IgD-negative memory B cell (primary cell): ENCODE data around the gene URB1. TPM values are rescaled to one million over a fixed set of nuclear protein-coding genes. Genes with fewer than 3 reads are reported as not detected.
"Not testable (repeated sequence)": the region's sequence is repeated elsewhere in the genome, so short reads cannot be mapped to it uniquely, and the experiment has no call there.

Experiments
- H3K27ac Mint-ChIP-seq, 3 donors: one replicate each; pipeline ENCODE4 v1.8.0; 2020 to 2022; ENCODE audit warnings: mild to moderate bottlenecking in 3 of 3, mixed read lengths in 3 of 3, moderate library complexity in 1 of 3
- H3K27me3 Mint-ChIP-seq: one replicate; pipeline ENCODE4 v1.8.0; 2021; ENCODE audit warnings: mixed read lengths
- H3K36me3 Mint-ChIP-seq: one replicate; pipeline ENCODE4 v1.8.0; 2020; ENCODE audit warnings: mild to moderate bottlenecking, mixed read lengths
- H3K4me1 Mint-ChIP-seq, 3 donors: one replicate each; pipeline ENCODE4 v1.8.0; 2020 to 2022; ENCODE audit warnings: mixed read lengths in 3 of 3, mild to moderate bottlenecking in 1 of 3
- H3K4me3 Mint-ChIP-seq, 4 donors: one replicate each; pipeline ENCODE4 v1.8.0; 2020 to 2022; ENCODE audit warnings: mild to moderate bottlenecking in 4 of 4, mixed read lengths in 4 of 4, moderate library complexity in 3 of 4
- H3K9me3 Mint-ChIP-seq, 3 donors: one replicate each; pipeline ENCODE4 v1.8.0; 2020 to 2021; ENCODE audit warnings: mixed read lengths in 3 of 3, mild to moderate bottlenecking in 1 of 3
- polyA plus RNA-seq: library from polyadenylated mRNA; unstranded; fragments of 300-500 nt; fragmentation: Illumina TruSeq; gene quantifications from one replicate; pipeline ENCODE4 v1.2.3, GENCODE V29; 2021

The URB1 gene, protein sequence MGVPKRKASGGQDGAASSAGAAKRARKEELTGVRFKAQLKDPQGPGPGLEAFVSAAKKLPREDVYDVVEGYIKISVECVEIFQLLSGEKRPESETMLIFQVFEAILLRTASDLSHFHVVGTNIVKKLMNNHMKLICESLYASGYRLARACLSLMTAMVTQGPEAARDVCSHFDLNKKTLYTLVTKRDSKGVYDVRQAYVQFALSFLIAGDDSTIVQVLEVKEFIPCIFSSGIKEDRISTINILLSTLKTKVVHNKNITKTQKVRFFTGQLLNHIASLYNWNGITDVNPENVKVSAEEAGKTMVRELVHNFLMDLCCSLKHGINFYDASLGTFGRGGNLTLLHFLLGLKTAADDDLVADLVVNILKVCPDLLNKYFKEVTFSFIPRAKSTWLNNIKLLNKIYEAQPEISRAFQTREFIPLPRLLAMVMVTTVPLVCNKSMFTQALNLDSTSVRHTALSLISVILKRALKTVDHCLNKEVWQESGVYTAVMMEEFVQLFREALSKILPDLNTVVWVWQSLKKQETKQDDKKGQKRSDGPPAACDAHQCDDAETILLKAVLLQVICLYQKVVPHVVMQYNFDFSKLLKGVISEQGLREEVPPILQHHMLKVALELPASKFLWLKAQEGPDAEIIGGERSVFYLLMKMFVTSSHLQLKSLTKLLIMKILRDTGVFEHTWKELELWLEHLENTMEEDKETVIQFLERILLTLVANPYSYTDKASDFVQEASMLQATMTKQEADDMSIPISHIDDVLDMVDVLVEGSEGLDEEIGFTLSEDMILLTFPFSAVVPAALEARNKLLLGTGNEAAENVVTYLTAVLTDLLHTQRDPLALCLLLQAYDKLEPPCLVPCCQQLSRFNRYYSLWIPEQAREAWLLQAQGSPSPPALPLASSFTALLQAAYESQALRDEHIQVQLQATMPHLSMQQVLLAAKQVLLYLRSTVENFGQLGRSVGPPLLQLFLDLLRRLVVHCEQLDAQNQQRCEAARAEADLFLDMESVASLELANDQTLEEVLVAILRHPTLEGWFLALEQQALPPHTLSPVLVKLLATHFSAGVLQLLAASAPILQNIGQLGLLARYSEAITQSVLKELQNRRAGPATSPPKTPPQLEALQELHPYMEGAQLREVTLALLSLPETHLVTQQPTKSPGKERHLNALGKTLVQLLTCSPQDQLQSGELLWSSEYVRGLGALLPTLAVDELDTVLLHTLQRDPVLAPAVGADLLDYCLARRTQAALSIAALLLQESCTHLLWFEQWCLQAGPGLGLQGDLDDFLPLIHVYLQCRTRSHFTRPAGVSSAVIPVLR (N-terminal part only)
- polyA plus RNA-seq = 1.8 TPM

DNA sequence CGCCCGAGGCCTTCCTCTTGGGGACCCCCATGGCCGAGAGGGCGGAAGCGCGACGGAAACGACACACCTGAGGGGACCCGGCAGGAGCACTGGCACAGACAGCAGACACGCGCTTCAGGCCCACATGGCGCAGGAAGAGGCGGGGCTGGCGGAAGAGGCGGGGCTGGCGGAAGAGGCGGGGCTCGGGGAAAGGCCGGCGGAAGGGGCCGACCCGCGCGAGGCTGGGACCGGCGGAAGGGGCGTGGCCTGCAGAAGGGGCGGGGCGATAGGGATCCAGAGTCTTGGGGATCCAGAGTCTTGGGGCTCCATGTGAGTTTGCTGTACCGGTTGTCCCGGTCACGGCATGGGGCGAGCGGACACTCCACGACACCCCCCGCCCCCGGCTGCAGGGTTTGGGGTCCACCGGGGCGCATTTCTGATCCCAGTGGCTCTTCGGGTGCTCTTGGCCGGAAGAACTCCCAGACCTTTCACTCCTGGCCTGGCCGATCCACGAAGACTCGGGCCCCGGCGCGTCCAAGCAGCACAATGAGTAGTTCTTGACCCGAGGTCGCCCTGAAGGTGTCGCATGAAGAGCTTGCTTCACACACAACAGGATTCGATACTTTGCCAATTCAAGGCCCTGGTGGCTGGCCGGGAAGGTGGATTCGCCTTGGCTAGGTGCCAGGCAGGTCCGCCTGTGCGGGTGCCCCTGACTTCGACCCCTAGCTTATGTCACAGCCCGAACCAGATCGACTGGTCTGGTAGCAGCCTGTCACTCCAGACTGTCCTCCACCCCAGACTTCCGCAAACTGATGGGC is at the start of gene URB1:
Gene URB1 (minus strand): TSS at position 133 of the 797 bp plus-strand sequence. CDS start 102 bp downstream, at position 31.
- H3K9me3 Mint-ChIP-seq = no peaks in the 10 kb centered on the region
- peaks cover 9% of the 10 kb centered on the region for H3K27me3 Mint-ChIP-seq
- H3K36me3 Mint-ChIP-seq = peaks cover 5% of the 10 kb centered on the region
- peak within 1 kb of the TSS; percentile 79 to 93 (median 88) for H3K27ac Mint-ChIP-seq
- H3K4me3 Mint-ChIP-seq = peak within 1 kb of the TSS; percentile 85 to 96 (median 94)
- peaks cover 17 to 32% (median 30%) of the 10 kb centered on the region in 3 donors for H3K4me1 Mint-ChIP-seq

DNA sequence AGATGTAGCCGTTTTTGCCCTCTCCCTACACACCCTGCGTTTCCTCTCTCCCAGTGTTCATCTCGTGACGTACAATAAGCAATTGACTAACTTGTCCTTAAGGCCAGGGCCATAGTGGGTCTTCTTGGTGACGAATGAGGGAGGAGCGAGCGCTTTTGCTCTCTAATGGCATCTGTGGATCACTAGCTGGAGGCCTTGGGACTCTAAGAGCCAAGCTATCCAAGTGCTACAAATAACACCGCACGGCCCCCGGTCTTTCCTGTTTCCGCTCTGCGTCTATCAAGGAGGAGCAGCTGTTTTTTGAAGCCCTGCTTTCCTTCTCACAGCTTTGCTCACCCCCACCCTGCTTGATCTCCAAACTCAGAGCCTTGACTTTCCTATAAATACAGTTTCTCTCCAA is 44.9 kb upstream of the URB1 start:
- peak overlapping the region in 1 of 4 donors; percentile 60 for H3K4me3 Mint-ChIP-seq
- H3K27me3 Mint-ChIP-seq = peaks cover 9% of the 10 kb centered on the region
- H3K9me3 Mint-ChIP-seq = peaks cover 0 to 6% (median 3%) of the 10 kb centered on the region in 3 donors
- peaks cover 0 to 2% (median 0%) of the 10 kb centered on the region in 3 donors for H3K4me1 Mint-ChIP-seq
- H3K27ac Mint-ChIP-seq = peak overlapping the region in 1 of 3 donors; percentile 88
- no peaks in the 10 kb centered on the region for H3K36me3 Mint-ChIP-seq

DNA sequence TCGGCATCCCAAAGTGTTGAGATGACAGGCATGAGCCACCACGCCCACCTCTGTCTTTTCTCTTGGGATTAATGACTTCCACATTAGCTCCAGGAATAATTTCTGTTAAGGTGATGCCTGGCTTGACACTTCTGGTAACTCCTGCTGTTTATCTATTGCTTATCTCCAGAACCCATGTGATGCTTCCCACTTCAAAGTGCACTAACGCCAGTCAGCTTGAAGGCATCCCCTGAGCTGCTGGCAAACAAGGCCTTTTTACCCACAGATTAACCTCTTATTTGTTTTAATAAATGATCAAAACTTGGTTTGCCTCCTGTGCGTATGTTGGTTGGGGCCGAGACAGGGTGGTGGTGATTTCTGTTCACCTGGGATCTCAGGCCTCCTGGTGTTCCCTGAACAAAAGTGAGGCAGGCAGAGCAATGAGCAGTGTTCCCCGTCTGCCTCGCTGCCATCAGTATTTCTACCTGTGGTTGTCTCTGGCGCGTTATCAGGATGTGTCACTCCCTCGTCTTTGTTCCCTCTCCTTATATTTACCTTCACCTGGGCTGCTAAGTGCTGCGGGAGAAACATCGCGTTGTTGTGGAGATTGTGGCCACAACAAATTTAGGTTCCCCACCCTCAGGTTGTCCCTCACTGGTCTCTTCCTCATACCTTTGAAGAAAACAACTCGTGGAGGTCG is 40.3 kb upstream of the URB1 start:
- H3K36me3 Mint-ChIP-seq, H3K9me3 Mint-ChIP-seq, H3K4me1 Mint-ChIP-seq, H3K27me3 Mint-ChIP-seq, H3K4me3 Mint-ChIP-seq: not testable (repeated sequence)
- peak overlapping the region in 1 of 3 donors; percentile 12 for H3K27ac Mint-ChIP-seq

DNA sequence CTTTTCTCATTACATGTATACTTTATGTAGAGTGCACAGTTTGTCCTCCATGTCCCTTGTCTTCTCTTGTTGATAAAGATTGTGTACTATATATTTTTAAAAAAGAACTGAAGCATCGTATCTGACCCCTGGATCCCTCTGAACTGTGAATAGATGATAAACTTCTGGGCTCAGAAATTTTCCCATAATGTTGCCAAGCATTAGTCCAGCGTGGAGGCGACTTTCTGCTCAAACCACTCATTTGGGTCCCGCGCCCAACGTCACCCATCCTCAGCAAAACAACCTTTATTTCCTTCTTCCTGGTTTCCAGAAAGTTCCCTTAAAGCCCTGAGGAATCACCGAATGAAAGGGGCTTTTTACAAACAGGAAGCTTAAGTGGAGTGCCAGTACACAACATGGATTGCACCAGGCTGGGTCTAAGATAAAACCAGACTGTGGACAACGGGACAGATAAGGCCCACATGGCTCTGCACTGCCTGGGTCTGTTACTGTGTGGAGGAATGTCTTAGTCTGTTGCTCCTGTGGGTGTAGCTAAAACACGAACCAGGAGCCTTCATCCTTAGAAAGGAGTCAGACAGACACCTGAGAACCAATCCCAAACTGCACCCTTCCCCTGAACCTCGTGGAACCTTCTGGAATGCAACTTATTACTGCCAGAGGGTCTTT is 35.3 kb upstream of the URB1 start:
- Mint-ChIP-seq H3K4me1 (peaks cover 0 to 2% (median 0%) of the 10 kb centered on the region in 3 donors), H3K36me3 (no peaks in the 10 kb centered on the region), H3K27ac (no peak overlapping the region), H3K27me3 (peaks cover 1% of the 10 kb centered on the region), H3K9me3 (peaks cover 0 to 1% (median 0%) of the 10 kb centered on the region in 3 donors), H3K4me3 (no peak overlapping the region)

DNA sequence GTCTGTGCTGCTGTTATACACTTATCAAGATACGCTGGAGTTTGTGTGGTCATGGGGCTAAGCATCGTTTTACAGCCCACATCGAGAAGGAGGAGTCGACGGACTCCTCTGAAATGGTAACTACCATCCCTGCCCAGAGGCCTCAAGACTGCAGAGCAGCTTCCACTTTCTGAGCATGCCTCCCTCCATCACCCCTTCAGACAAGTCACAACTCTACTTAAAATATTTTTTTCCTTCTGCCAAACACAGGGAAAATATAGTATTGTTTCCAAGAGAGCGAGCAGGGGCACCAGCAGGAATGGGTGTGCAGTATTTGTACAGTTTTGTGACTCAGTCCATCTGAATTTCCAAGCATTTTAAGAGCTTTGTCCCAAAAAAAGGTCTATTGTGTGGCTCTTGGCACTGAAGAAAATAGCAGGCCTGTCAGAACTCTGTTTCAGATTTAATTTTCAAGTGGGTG is 33.8 kb upstream of the URB1 start:
- no peak overlapping the region for H3K4me3 Mint-ChIP-seq
- peaks cover 0 to 2% (median 0%) of the 10 kb centered on the region in 3 donors for H3K4me1 Mint-ChIP-seq
- H3K9me3 Mint-ChIP-seq = peaks cover 4 to 5% (median 4%) of the 10 kb centered on the region in 3 donors
- H3K27me3 Mint-ChIP-seq = peaks cover 4% of the 10 kb centered on the region
- no peaks in the 10 kb centered on the region for H3K36me3 Mint-ChIP-seq
- H3K27ac Mint-ChIP-seq = no peak overlapping the region

DNA sequence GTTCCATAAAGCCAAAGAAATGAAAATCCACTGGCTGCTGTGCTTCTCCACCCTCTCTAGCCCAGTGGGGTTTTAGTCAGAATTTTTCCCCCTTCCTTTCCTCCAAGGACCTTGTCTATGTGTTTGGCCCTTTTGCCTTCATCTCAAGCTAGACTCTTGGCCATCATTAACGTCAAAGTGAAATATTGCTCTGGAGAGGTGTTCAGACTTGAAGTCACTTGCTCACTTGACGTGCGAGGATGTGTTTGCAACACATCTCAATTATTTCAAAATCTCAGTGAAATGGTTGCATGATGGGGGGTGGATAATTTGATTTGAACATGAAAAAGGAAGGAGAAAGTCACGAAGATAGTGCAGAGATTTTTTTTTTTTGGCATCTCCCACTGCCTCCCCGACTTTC is 33.3 kb upstream of the URB1 start:
- H3K4me3 Mint-ChIP-seq = no peak overlapping the region
- H3K9me3 Mint-ChIP-seq = peaks cover 4 to 5% (median 5%) of the 10 kb centered on the region in 3 donors
- H3K27ac Mint-ChIP-seq = no peak overlapping the region
- no peaks in the 10 kb centered on the region for H3K36me3 Mint-ChIP-seq
- peaks cover 0 to 2% (median 0%) of the 10 kb centered on the region in 3 donors for H3K4me1 Mint-ChIP-seq
- peaks cover 4% of the 10 kb centered on the region for H3K27me3 Mint-ChIP-seq

DNA sequence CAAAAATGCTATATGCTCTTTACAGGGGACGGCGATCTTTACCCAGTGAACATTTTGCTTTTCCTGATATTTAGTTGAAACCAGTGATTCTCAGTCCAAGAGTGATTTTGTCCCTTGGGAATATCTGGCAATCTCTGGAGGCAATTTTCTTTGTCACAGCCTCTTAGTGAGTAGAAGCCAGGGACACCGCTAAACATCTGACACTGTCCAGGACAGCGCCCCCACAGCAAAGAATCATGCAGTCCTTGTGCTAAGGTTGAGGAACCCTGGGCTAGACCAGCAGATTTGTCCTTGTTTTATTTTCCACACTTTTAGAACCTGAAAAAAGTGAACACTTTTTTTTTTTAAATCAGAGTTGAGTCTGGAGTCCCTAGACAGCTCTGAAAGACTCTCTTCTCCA is 32.8 kb upstream of the URB1 start:
- peaks cover 0 to 2% (median 0%) of the 10 kb centered on the region in 3 donors for H3K4me1 Mint-ChIP-seq
- no peaks in the 10 kb centered on the region for H3K36me3 Mint-ChIP-seq
- H3K27me3 Mint-ChIP-seq = peaks cover 4% of the 10 kb centered on the region
- no peak overlapping the region for H3K4me3 Mint-ChIP-seq
- H3K9me3 Mint-ChIP-seq = peaks cover 3 to 5% (median 5%) of the 10 kb centered on the region in 3 donors
- no peak overlapping the region for H3K27ac Mint-ChIP-seq

DNA sequence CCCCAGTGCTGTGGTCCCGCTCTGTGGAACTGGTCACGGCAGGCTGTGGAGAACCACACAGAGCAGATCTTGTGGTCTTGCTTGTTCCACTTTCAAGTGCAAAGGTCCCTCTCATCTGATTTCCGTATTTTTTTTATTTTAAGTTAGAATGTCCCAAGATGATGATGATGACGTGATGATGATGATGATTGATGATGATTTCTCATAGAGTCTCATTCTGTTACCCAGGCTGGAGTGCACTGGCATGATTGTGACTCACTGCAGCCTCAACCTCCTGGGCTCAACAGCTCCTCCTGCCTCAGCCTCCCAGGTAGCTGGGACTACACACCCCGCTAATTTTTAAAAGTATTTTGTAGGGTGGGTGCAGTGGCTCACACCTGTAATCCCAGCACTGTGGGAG is 31.9 kb upstream of the URB1 start:
- Mint-ChIP-seq H3K4me3 (no peak overlapping the region), H3K27ac (no peak overlapping the region), H3K36me3 (no peaks in the 10 kb centered on the region), H3K9me3 (peaks cover 3 to 5% (median 5%) of the 10 kb centered on the region in 3 donors), H3K4me1 (peaks cover 0 to 2% (median 0%) of the 10 kb centered on the region in 3 donors), H3K27me3 (peaks cover 2% of the 10 kb centered on the region)

DNA sequence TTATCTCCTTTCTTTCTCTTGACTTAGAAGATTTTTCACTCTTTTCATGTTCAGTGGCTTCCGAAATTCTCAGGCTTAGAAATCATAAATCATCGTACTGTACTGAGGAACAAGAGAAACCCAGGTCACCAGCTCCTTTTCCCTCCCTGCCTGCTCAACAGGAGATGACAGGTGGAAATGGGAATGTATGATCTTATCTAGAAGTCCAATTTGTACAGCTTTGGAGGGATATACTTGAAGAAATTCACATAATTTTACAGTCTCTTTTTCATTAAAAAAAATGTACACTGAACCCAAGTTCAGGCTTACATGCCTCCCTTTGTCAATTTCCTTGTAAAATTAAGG is 31.4 kb upstream of the URB1 start:
- H3K27ac Mint-ChIP-seq = no peak overlapping the region
- peaks cover 0 to 2% (median 0%) of the 10 kb centered on the region in 3 donors for H3K4me1 Mint-ChIP-seq
- H3K4me3 Mint-ChIP-seq = no peak overlapping the region
- H3K9me3 Mint-ChIP-seq = peaks cover 3 to 5% (median 5%) of the 10 kb centered on the region in 3 donors
- no peaks in the 10 kb centered on the region for H3K36me3 Mint-ChIP-seq
- peaks cover 2% of the 10 kb centered on the region for H3K27me3 Mint-ChIP-seq

DNA sequence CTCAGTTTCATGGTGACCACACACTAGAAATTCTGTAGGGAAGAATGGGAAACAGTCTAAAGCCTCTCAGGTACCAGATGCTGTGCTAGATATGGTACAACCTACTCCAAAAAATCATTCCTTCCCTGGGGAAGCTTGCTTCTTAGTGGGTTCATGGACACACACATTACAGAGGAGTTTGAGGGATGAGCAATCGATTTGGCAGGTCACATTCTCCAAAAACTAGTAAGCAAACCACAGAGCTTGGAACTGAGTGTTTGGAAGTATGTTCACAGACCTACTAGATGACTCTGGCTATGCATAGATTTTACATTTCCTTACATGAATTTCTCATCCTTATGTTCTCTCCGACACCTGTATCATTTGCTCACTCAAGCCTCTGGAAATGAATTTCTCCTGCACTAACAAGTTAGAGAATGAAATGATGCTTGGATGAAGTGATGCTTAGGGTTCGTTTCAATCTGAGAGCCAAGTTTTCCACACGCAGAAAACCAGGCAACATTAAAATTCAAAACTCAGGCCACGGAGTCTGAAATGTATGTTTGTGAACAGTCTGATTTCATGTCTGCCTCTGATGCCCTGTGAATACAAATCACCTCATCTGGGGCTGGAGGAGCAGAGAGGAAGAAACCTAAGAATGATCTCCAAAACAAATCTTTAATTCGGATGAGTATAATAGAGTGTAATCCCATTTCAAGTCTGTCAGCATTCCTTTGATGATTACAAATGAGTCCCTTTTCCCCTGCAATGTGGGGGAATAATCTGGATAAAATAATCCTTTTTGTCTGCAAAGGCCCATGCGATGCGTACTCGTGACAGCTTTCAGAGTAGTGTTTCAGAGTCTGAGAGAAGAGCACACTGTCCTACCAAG is 30.7 kb upstream of the URB1 start:
- Mint-ChIP-seq H3K36me3 (no peaks in the 10 kb centered on the region), H3K27ac (no peak overlapping the region), H3K4me1 (peaks cover 0 to 2% (median 0%) of the 10 kb centered on the region in 3 donors), H3K27me3 (peaks cover 2% of the 10 kb centered on the region), H3K9me3 (peaks cover 3 to 5% (median 5%) of the 10 kb centered on the region in 3 donors), H3K4me3 (no peak overlapping the region)

DNA sequence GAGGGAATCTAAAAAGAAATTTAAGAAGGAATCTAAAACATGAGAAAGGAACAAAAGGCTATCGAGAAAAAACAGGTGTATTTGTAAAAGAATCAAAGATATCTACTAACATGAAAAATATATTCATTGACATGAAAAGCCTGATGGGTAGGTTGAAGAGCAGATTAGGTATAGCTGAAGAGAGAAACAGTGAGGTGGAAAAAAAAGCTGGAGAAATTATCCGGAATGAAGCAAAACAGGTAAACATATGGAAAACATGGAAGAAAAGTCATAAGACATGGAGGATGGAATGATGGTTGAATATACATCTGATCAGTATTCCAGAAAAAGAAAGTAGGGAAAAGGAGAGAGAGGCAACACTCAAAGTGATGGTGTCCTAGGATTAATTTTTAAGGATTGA is 29.3 kb upstream of the URB1 start:
- Mint-ChIP-seq H3K4me3 (no peak overlapping the region), H3K4me1 (peaks cover 0 to 3% (median 0%) of the 10 kb centered on the region in 3 donors), H3K27ac (no peak overlapping the region), H3K27me3 (peaks cover 2% of the 10 kb centered on the region), H3K36me3 (no peaks in the 10 kb centered on the region), H3K9me3 (peaks cover 3 to 5% (median 5%) of the 10 kb centered on the region in 3 donors)

DNA sequence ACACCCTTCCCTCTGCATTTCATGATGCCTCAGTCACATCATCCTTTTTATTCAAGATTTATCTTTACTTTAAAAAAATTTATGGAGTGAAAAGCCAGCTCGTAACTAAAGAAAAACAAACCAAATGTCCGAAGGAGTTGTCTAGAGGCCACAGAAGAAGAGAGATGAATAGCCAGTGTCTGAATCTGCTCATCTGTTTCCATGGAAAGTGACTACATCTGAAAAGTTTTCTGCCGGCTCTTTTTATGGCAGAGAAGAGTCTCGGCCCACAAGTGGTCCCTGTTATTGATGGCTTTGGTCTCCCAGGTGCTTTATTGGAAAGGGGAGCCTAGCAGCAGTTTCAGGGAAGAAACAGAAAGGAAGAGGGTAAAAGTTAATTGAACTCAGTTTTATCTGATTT is 25.3 kb upstream of the URB1 start:
- Mint-ChIP-seq H3K9me3 (peaks cover 3 to 5% (median 5%) of the 10 kb centered on the region in 3 donors), H3K36me3 (no peaks in the 10 kb centered on the region), H3K27me3 (peaks cover 20% of the 10 kb centered on the region), H3K4me3 (no peak overlapping the region), H3K27ac (no peak overlapping the region), H3K4me1 (peaks cover 2 to 7% (median 7%) of the 10 kb centered on the region in 3 donors)
